VCaP (cell line): ENCODE results near the gene RAD51B.
"Not testable (repeated sequence)": the region's sequence is repeated elsewhere in the genome, so short reads cannot be mapped to it uniquely, and the experiment has no call there.

Experiments used
- H3K27ac ChIP-seq: fragments of 450-650 bp; 2 replicates; pipeline ENCODE4 v1.5.1; 2017
- CTCF ChIP-seq: fragments of 450-650 bp; conservative IDR thresholded peaks from 2 replicates; pipeline ENCODE4 v1.5.1; 2017; ENCODE audit warnings: mild to moderate bottlenecking, moderate library complexity

The RAD51B gene

GRCh38 chr14:68214431-68214830 lies 394.9 kb downstream of the RAD51B start:
- no peak for TF ChIP-seq CTCF
- peak overlapping the region; percentile 23; the same call in 1 of the 2 replicates for H3K27ac ChIP-seq

DNA sequence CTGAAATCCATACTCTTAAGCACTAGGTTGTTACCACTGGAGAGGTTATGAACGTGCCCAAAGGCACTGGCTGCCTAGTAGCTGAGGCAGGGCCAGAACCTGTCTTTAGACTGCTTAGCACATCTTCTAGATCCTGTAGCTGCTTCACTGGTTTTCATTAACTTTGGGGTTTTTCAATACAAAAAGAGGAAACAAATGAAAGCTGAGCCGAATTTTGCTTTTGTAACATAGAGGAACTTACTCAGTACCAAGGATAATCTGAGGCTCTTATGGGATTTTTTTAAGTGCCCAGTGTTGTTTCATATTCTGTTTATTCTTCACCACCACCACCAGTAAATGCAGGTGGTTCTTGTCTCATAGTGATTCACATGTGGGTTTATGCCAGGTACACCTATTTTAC lies 396.1 kb downstream of the RAD51B start:
- H3K27ac ChIP-seq, result no peak overlapping the region
- no peak for TF ChIP-seq CTCF

DNA sequence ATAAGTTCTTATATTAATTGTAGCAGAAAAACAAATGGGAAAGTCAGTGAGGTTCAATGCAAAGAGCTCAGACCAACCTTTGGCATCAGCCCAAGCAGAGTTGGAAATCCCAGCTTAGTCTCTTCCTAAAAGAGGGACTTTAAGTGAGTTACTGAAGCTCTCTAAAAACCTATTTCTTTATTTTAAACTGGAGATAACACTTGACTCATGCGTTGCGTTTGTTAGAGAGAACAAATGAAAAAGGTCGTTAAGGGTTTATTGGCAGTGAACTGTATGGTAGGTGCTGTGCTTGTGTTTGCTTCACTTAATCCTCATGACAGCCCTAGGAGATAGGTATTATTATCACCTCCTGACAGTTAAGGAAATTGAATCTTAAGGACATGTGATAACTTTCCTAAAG lies 396.5 kb downstream of the RAD51B start:
- no peak overlapping the region for H3K27ac ChIP-seq
- TF ChIP-seq CTCF, result no peak

DNA sequence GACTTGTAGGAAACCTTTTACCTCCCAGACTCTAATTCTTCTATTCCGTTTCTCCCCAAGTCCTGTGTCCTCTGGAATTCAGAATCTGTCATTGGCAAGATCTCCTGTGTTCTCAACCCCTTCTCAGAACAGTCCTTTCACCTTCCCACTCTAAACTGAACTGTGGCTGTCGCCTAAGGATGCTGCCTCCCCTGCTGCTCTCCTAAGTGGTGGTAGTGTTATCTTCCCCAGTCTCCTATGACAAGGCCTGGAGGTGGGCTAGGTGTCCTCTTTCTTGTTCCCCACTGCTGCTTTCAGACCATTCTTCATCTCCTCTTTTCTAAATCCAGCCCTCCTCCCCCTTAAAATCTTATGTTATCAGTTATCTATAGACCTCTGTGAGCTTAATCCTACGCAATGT lies 397.4 kb downstream of the RAD51B start:
- no peak overlapping the region for H3K27ac ChIP-seq
- no peak for TF ChIP-seq CTCF

DNA sequence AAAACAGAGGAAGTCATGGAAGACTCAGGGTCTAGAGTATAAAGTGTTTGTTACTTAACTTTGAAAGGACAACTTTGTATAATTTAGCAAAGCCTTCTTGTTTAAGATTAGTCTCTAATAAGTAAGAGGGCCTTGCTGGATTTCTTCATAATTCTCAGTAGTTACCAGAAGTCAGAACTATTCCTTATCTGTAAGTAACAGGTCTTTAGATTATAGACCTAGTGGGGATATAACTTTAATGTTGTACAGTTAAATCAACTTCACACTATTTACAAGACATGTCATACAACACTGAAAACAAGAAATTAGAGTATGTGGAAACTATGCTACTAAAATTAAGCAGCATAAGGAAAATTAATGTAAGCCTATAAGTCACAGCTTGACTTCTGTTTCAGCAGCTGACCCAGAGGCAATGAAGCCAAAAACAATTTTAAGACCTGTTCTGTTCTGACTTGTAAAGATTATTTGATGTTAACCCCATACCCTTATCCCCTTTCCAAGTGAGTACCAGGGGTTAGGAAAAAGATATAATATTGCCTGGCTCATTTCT lies 398.3 kb downstream of the RAD51B start:
- no peak for TF ChIP-seq CTCF
- H3K27ac ChIP-seq, result no peak overlapping the region

- no peak for TF ChIP-seq CTCF
- no peak overlapping the region for H3K27ac ChIP-seq
Measured at GRCh38 chr14:68219407-68219806, 399.8 kb downstream of the RAD51B start.

GRCh38 chr14:68221046-68221445 lies 401.5 kb downstream of the RAD51B start:
- H3K27ac ChIP-seq, result not testable (repeated sequence)

GRCh38 chr14:68222154-68222553 lies 402.6 kb downstream of the RAD51B start:
- H3K27ac ChIP-seq, result no peak overlapping the region
- TF ChIP-seq CTCF, result no peak
